ENCODE data around the gene MAP7D2. TPM values are rescaled to one million over a fixed set of nuclear protein-coding genes. Genes with fewer than 3 reads are reported as not detected.

MAP7D2 gene
- total and polyA plus RNA-seq, 9 of the 15 experiments (the other 6 are each of a cell fraction or from before 2014, with no cell fraction given) = 0.01 to 0.04 (median 0.03) TPM; not detected in 4

- FAIRE-seq (no peak), ATAC-seq (peak; percentile 78), DNase-seq (ENCODE audit: extremely low read depth in 1 of 4, low spot score in 3 of 4) (peak in 2 of 4 experiments; percentile 8 to 11)
- no TSS peak for BruUV-seq (replicated peaks)
- no peak overlapping the region for H3K27ac ChIP-seq (ENCODE audit: extremely low read depth, low read depth, low read length)
- 2% methylated on average over 7 of the region's 8 CpGs for WGBS (ENCODE audit: insufficient coverage, low coverage, missing lambda C conversion rate)
- H3K9me3 ChIP-seq (replicated peaks; ENCODE audit: control insufficient read depth, insufficient read depth, low read depth, low read length) = no peaks in the 10 kb centered on the region
- peaks cover 0 to 23% of the 10 kb centered on the region in 2 experiments; a peak in 2 of 5 replicates for H3K27me3 ChIP-seq (ENCODE audit: control insufficient read depth in 2 of 2, insufficient read depth in 2 of 2, low read length in 2 of 2)
- H3K9me1 ChIP-seq (ENCODE audit: control insufficient read depth, insufficient read depth, low read length) = no peaks in the 10 kb centered on the region
- no peak overlapping the region for H3K9ac ChIP-seq (ENCODE audit: insufficient read depth in 1 of 2, low read depth in 2 of 2, low read length in 2 of 2)
- H3K4me1 ChIP-seq (replicated peaks in 1 of 2; ENCODE audit: control insufficient read depth in 2 of 2, insufficient read depth in 2 of 2, low read length in 2 of 2) = no peaks in the 10 kb centered on the region
- H3K79me2 ChIP-seq (ENCODE audit: control insufficient read depth, insufficient read depth, low read length) = no peaks in the 10 kb centered on the region
- CTCF ChIA-PET (ENCODE audit: low intra/inter-chr PET ratio) = no interaction called here
- intact Hi-C loops (cut with micrococcal nuclease) (loop anchor here (1.0 to 5.0 kb wide), 2 partner anchors 163 to 331 kb away; no protein-coding TSS in a partner anchor), in situ Hi-C loops (cut with MboI) (loop anchor here (10.0 kb wide), 1 partner anchor 163 kb away; no protein-coding TSS in a partner anchor)
- H4K20me1 ChIP-seq (replicated peaks; ENCODE audit: control insufficient read depth, insufficient read depth, low read length) = peaks cover 5% of the 10 kb centered on the region; the same call in 1 of the 2 replicates
- H3K4me2 ChIP-seq (ENCODE audit: insufficient read depth, low read length) = no peak overlapping the region
- H2AFZ ChIP-seq (ENCODE audit: low read depth, low read length) = no peak overlapping the region
- H3K4me3 ChIP-seq = no peak overlapping the region
- no peaks in the 10 kb centered on the region for H3K36me3 ChIP-seq (ENCODE audit: control insufficient read depth, insufficient read depth, low read length)
- POLR2A ChIA-PET = no interaction called here
- TF ChIP-seq NCOA2 (IDR thresholded peaks at IDR 0.05; ENCODE audit: partially characterized antibody in 2 of 2) (no peak), TFAP4 (CRISPR knock-in tag; IDR thresholded peaks at IDR 0.05; ENCODE audit: borderline replicate concordance) (peak; percentile 37; the same call in 1 of the 2 replicates), ZNF280A (IDR thresholded peaks at IDR 0.05; ENCODE audit: low read depth, partially characterized antibody) (no peak), E2F4 (CRISPR knock-in tag; IDR thresholded peaks at IDR 0.05; ENCODE audit: low read depth) (no peak), PCBP1 (IDR thresholded peaks at IDR 0.05; ENCODE audit: low read depth, low read length, poor library complexity, severe bottlenecking) (no peak), SIX5 (IDR thresholded peaks at IDR 0.05; ENCODE audit: borderline replicate concordance in 1 of 2, insufficient read depth in 1 of 2, low read depth in 1 of 2, low read length in 2 of 2) (no peak), CXXC5 (CRISPR knock-in tag; IDR thresholded peaks at IDR 0.05) (no peak), ZNF436 (CRISPR knock-in tag; IDR thresholded peaks at IDR 0.05) (no peak), ZBTB17 (CRISPR knock-in tag; IDR thresholded peaks at IDR 0.05) (no peak), ATF6 (CRISPR knock-in tag; IDR thresholded peaks at IDR 0.05) (no peak), PRPF4 (IDR thresholded peaks at IDR 0.05; ENCODE audit: insufficient read depth, low read depth, low read length, poor library complexity, severe bottlenecking) (no peak), YBX1 (IDR thresholded peaks at IDR 0.05) (no peak), JUND (IDR thresholded peaks at IDR 0.05; ENCODE audit: borderline replicate concordance, low read depth, low read length) (peak; percentile 38; the same call in 1 of the 2 replicates), JUND (tag; IDR thresholded peaks at IDR 0.05; ENCODE audit: borderline replicate concordance, low read depth, low read length) (peak; percentile 40; the same call in 1 of the 3 replicates)
Observed at GRCh38 chrX:20067709-20068561, 48.8 kb downstream of the MAP7D2 start.
